ENCODE data around the gene ALLC. TPM values are rescaled to one million over a fixed set of nuclear protein-coding genes. Genes with fewer than 3 reads are reported as not detected.

ALLC gene
- total RNA-seq, 1 experiment from 2014 or later: not detected

DNA sequence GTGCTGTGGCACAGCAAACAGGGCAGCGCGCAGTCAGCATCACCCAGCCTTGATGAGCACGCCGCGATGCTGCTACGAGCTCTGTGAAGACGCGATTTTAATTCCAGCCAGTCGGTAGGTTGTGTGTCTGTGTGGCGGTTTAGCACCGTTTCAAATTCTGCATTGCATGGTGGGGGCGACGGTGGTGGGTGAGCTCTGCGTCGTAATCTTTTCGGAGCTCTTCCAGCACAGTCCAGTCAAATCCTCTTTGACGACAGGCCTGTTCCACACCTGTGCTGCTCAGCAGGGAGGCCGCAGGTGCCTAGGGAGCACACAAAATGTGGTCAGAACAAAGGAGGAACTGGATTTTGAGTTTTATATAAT lies 8.6 kb downstream of the ALLC start:
- ChIA-PET CTCF (interaction anchor here (0.6 to 1.3 kb wide), 2 partner anchors 25 to 31 kb away, joined by 3 to 4 read pairs; no protein-coding TSS in a partner anchor), POLR2A (no interaction called here)
- H3K36me3 Mint-ChIP-seq (ENCODE audit: insufficient read depth, unreplicated experiment): no peaks in the 10 kb centered on the region
- BruUV-seq (replicated peaks): no TSS peak
- TF ChIP-seq, protein P1, sequence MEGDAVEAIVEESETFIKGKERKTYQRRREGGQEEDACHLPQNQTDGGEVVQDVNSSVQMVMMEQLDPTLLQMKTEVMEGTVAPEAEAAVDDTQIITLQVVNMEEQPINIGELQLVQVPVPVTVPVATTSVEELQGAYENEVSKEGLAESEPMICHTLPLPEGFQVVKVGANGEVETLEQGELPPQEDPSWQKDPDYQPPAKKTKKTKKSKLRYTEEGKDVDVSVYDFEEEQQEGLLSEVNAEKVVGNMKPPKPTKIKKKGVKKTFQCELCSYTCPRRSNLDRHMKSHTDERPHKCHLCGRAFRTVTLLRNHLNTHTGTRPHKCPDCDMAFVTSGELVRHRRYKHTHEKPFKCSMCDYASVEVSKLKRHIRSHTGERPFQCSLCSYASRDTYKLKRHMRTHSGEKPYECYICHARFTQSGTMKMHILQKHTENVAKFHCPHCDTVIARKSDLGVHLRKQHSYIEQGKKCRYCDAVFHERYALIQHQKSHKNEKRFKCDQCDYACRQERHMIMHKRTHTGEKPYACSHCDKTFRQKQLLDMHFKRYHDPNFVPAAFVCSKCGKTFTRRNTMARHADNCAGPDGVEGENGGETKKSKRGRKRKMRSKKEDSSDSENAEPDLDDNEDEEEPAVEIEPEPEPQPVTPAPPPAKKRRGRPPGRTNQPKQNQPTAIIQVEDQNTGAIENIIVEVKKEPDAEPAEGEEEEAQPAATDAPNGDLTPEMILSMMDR (IDR thresholded peaks at IDR 0.05; ENCODE audit: unreplicated experiment): no peak
- no peaks in the 10 kb centered on the region for H3K9me3 Mint-ChIP-seq (ENCODE audit: unreplicated experiment)
- H3K4me1 Mint-ChIP-seq (ENCODE audit: insufficient read depth, unreplicated experiment): no peaks in the 10 kb centered on the region
- no peak overlapping the region for H3K4me3 Mint-ChIP-seq (ENCODE audit: unreplicated experiment)
- DNase-seq (ENCODE audit: unreplicated experiment): no peak
- no peak overlapping the region for H3K27ac Mint-ChIP-seq (ENCODE audit: low read depth, unreplicated experiment)
- intact Hi-C loops (cut with micrococcal nuclease): no loop called here
- H3K27me3 Mint-ChIP-seq (ENCODE audit: insufficient read depth, unreplicated experiment): no peaks in the 10 kb centered on the region

DNA sequence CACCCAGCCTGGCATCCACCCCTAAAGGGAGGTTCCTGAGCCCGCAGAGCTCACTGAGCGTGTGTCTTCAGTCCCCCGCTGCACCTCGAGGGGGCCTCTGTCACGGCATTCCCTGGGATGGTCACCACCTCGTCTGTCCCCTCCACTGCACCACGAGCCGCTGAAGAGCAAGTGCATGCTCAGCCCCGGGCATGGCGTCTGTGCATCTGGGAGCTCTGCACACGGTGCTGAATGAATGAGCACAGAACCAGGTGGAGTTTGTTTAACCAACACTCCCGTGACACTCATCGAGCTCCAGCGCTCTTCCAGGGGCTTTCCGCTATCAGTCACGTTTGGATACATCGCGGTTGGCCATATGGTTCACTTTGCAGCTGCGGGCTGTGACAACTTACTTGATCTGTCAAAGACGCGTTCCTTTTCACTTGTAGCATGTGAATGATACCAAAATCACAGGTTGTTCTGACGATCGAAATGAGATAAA lies 9.2 kb downstream of the ALLC start:
- intact Hi-C loops (cut with micrococcal nuclease): no loop called here
- no TSS peak for BruUV-seq (replicated peaks)
- H3K27ac Mint-ChIP-seq (ENCODE audit: low read depth, unreplicated experiment): no peak overlapping the region
- no peaks in the 10 kb centered on the region for H3K27me3 Mint-ChIP-seq (ENCODE audit: insufficient read depth, unreplicated experiment)
- TF ChIP-seq, protein P1 (IDR thresholded peaks at IDR 0.05; ENCODE audit: unreplicated experiment): no peak
- ChIA-PET CTCF (interaction anchor here (0.6 to 1.3 kb wide), 2 partner anchors 25 to 31 kb away, joined by 3 to 4 read pairs; no protein-coding TSS in a partner anchor), POLR2A (no interaction called here)
- no peaks in the 10 kb centered on the region for H3K36me3 Mint-ChIP-seq (ENCODE audit: insufficient read depth, unreplicated experiment)
- no peak for DNase-seq (ENCODE audit: unreplicated experiment)
- no peaks in the 10 kb centered on the region for H3K9me3 Mint-ChIP-seq (ENCODE audit: unreplicated experiment)
- H3K4me3 Mint-ChIP-seq (ENCODE audit: unreplicated experiment): no peak overlapping the region
- no peaks in the 10 kb centered on the region for H3K4me1 Mint-ChIP-seq (ENCODE audit: insufficient read depth, unreplicated experiment)

DNA sequence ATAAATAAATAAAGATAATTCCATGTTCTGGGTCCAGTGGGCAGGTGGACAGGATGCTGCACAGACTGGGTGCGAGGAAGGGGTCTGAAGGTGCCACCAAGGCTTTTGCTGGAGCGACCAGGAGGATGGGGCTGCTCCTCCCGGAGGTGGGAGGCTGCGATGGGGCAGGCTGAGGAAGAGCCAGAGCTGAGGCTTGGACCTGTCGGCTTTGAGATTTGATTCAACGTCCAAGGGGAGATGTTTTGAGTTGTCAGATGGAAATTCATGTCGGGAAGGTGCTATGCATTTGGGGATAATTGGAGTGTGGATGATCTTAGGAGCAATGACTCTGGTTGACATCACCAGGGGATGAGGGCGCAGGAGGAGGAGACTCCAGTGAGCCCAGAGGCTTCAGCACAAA lies 11.7 kb downstream of the ALLC start:
- Mint-ChIP-seq H3K9me3 (ENCODE audit: unreplicated experiment) (no peaks in the 10 kb centered on the region), H3K4me3 (ENCODE audit: unreplicated experiment) (no peak overlapping the region), H3K27me3 (ENCODE audit: insufficient read depth, unreplicated experiment) (no peaks in the 10 kb centered on the region), H3K36me3 (ENCODE audit: insufficient read depth, unreplicated experiment) (no peaks in the 10 kb centered on the region), H3K27ac (ENCODE audit: low read depth, unreplicated experiment) (no peak overlapping the region), H3K4me1 (ENCODE audit: insufficient read depth, unreplicated experiment) (no peaks in the 10 kb centered on the region)
- POLR2A ChIA-PET: interaction anchor here (0.6 kb wide), 1 partner anchor 1184 kb away, joined by 3 read pairs; no protein-coding TSS in a partner anchor
- BruUV-seq (replicated peaks): no TSS peak
- DNase-seq (ENCODE audit: unreplicated experiment): no peak
- CTCF ChIA-PET: no interaction called here
- TF ChIP-seq, protein P1 (IDR thresholded peaks at IDR 0.05; ENCODE audit: unreplicated experiment): no peak
- intact Hi-C loops (cut with micrococcal nuclease): no loop called here

DNA sequence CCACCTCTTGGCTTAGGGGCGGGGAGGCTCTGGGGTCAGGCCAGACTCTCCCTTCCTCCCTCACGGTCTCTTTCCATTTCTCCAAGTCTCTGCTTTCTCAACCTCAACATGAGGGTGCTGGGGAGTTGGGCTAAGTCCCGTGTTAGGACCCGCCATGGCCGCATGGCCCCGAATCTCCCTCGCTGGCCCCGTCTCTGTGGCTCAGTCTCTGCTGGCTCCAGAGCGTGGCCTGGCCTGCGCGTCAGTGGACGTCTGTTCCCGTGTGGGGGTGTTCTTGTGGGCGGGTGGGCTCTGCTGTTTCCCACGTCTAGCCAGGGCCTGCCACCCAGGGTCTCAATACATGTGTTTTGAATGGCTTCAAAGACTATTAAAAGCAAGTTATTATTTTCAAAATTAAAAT lies 12.4 kb downstream of the ALLC start:
- Mint-ChIP-seq H3K27me3 (ENCODE audit: insufficient read depth, unreplicated experiment) (no peaks in the 10 kb centered on the region), H3K9me3 (ENCODE audit: unreplicated experiment) (no peaks in the 10 kb centered on the region), H3K36me3 (ENCODE audit: insufficient read depth, unreplicated experiment) (no peaks in the 10 kb centered on the region), H3K4me3 (ENCODE audit: unreplicated experiment) (no peak overlapping the region), H3K4me1 (ENCODE audit: insufficient read depth, unreplicated experiment) (no peaks in the 10 kb centered on the region), H3K27ac (ENCODE audit: low read depth, unreplicated experiment) (no peak overlapping the region)
- intact Hi-C loops (cut with micrococcal nuclease): no loop called here
- CTCF ChIA-PET: no interaction called here
- no TSS peak for BruUV-seq (replicated peaks)
- no peak for DNase-seq (ENCODE audit: unreplicated experiment)
- POLR2A ChIA-PET: no interaction called here
- TF ChIP-seq, protein P1 (IDR thresholded peaks at IDR 0.05; ENCODE audit: unreplicated experiment): no peak

Measured in MCF 10A (cell line).